HG03571 (cell line): ENCODE data around the gene NAPEPLD.
"Not testable (repeated sequence)": the region's sequence is repeated elsewhere in the genome, so short reads cannot be mapped to it uniquely, and the experiment has no call there.

ENCODE experiments used
- ATAC-seq: cut with Tn5 transposase; IDR thresholded peaks from one replicate; pipeline ENCODE4 v1.9.1; 2021; ENCODE audit not compliant: unreplicated experiment

The NAPEPLD gene

GRCh38 chr7:103148994-103149807 lies at the start of gene NAPEPLD:
NAPEPLD (minus strand) TSS chr7:103149099; CDS start chr7:103128776, 20,323 bp downstream.
- peak; percentile 81 for ATAC-seq

GRCh38 chr7:103198079-103198478 lies 49.2 kb upstream of the NAPEPLD start:
- ATAC-seq: not testable (repeated sequence)

- not testable (repeated sequence) for ATAC-seq
Observed at GRCh38 chr7:103195364-103195763, 46.5 kb upstream of the NAPEPLD start.

- ATAC-seq: not testable (repeated sequence)
Observed at GRCh38 chr7:103172415-103173146, 23.7 kb upstream of the NAPEPLD start.

GRCh38 chr7:103171695-103172414 lies 23.0 kb upstream of the NAPEPLD start:
- ATAC-seq: not testable (repeated sequence)

GRCh38 chr7:103166921-103167544 lies 18.1 kb upstream of the NAPEPLD start:
- not testable (repeated sequence) for ATAC-seq

GRCh38 chr7:103163087-103163825 lies 14.4 kb upstream of the NAPEPLD start:
- ATAC-seq: not testable (repeated sequence)

GRCh38 chr7:103162641-103163040 lies 13.7 kb upstream of the NAPEPLD start:
- not testable (repeated sequence) for ATAC-seq

GRCh38 chr7:103161998-103162616 lies 13.2 kb upstream of the NAPEPLD start:
- not testable (repeated sequence) for ATAC-seq

- ATAC-seq: not testable (repeated sequence)
Observed at GRCh38 chr7:103159072-103159471, 10.2 kb upstream of the NAPEPLD start.

GRCh38 chr7:103155331-103156024 lies 6.6 kb upstream of the NAPEPLD start:
- ATAC-seq: peak; percentile 68

GRCh38 chr7:103154042-103154441 lies 5.1 kb upstream of the NAPEPLD start:
- no peak for ATAC-seq

GRCh38 chr7:103152744-103153617 lies 4.1 kb upstream of the NAPEPLD start:
- ATAC-seq: not testable (repeated sequence)

GRCh38 chr7:103151993-103152676 lies 3.2 kb upstream of the NAPEPLD start:
- ATAC-seq: not testable (repeated sequence)

GRCh38 chr7:103150192-103150591 lies 1.3 kb upstream of the NAPEPLD start:
- no peak for ATAC-seq

- peak; percentile 23 for ATAC-seq
Observed at GRCh38 chr7:103149808-103150180, 895 bp upstream of the NAPEPLD start.

GRCh38 chr7:103148131-103148993 lies 537 bp downstream of the NAPEPLD start:
- no peak for ATAC-seq
